SH-SY5Y (cell line): ENCODE measurements around the gene XPOT.
A peak's percentile ranks its signal among the peaks of the same experiment; 100 is the strongest.

Experiments
- GATA2 ChIP-seq: IDR thresholded peaks from 2 replicates; pipeline ENCODE4 v1.6.1; 2011; ENCODE audit warnings: mild to moderate bottlenecking, low read depth, low read length
- GATA3 ChIP-seq: IDR thresholded peaks from 2 replicates; pipeline ENCODE4 v1.6.1; 2011; ENCODE audit warnings: low read depth, mild to moderate bottlenecking, low read length, moderate library complexity

Gene XPOT

DNA sequence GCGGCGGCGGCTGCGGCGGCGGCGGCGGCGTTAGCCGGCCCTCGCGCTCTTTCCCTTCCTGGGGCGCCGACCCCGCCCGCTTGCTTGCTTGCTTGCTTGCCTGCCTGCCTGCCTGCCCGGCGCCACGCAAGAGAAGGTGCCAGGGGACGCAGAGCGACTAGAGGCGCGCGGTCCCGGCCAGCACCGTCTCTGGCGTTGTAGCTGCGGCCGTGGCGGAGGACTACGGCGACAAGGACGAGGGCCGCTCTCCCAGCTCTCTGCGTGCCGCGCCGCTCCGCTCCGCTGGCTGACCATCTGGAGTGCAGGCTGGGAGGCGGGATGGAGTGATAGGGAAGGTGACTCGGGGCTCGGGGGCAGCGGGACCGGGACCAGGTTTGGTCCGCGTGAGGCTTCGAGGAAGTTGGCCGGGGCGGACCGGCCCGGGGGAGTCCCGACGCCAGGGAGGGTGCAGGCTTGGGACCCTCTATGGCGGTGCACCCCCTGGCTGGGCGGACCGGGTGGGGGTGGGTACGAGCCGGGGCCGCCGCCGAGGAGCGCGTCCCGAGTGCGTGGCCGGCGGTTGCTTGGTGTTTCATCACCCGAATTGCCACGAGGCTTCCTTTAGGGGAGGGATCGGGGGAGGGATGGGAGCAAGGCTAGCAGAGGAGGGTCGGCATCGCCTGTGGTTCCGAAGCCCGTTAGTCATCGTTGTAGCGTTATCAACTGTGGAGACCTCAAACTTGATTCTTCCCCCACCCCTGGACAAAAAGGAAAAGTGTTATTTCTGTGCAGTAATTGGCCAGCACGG lies 471 bp downstream of the XPOT start:
- TF ChIP-seq GATA2 (no peak), GATA3 (no peak)

DNA sequence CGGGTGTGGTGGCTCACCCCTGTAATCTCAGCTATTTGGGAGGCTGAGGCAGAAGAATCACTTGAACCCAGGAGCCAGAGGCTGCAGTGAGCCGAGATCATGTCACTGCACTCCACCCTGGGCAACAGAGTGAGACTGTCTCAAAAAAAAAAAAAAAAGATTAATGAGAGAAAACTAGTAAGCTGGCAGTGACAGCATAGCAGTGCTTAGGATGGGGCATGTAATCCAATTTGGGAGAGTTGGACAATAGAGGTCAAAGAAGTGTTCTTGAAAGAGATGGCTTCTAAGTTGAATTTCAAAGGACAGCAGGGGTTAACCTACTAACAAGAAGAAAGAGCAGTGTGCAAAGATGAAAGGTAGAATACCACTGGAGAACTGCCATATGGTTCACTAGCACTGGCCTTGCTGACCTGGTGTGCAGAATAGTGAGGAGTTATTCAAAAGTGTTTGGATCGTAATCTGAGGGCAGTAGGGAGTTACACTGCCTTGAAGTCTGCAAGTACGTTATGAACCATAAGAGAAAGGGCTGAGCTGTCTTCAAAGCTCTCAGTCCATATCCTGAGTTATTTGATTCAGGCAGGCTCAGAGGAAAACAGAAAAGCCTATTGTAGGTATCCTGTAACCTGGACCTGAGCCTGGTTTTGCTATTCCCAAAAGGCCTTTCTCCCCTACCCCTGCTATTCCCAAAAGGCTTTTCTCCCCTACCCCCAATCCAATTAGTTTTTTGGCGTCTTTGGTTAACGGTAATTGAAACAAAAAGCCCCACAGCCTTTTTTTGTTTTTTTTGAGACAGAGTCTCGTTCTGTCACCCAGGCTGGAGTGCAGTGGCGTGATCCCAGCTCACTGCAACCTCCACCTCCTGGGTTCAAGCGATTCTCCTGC lies 3.4 kb downstream of the XPOT start:
- TF ChIP-seq GATA2 = no peak
- no peak for TF ChIP-seq GATA3

DNA sequence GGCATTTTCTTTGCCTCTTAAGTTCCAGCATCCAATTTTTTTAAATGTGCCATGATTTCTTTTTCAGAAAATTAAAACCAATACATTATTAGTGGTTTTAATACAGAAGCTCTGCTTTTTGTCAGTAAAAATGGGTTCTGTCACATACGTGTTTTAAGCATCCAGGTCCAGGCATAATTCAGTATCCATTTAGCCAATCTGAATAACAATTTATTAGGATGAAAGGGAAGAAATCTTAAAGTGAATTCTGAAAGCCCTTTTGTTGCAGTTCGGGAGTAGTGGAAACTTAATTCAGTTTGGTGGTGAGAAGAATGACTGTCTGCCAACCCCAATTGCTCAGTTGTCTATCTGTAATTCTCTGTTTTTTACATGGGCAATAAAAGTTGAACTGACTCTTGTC lies 7.2 kb downstream of the XPOT start:
- TF ChIP-seq GATA2 (no peak), GATA3 (no peak)

DNA sequence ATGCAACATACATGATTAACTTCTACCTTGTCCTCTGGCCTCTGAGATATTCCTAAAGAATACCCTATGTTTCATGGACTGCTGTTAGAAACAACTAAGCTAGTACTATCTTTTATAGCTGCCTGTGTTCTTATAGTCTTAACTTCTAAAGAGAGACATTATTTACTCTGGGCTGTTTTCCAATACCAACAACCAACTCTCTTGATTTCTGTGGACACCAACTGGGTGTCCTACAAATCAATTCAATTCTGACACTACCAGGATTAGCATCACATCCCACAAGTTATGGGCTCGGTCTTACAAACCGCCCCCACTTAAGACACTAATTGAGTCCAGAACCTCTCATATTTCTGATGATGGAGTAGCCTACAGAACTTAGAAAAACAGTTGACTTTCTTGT lies 8.3 kb downstream of the XPOT start:
- TF ChIP-seq GATA2 (no peak), GATA3 (no peak)

DNA sequence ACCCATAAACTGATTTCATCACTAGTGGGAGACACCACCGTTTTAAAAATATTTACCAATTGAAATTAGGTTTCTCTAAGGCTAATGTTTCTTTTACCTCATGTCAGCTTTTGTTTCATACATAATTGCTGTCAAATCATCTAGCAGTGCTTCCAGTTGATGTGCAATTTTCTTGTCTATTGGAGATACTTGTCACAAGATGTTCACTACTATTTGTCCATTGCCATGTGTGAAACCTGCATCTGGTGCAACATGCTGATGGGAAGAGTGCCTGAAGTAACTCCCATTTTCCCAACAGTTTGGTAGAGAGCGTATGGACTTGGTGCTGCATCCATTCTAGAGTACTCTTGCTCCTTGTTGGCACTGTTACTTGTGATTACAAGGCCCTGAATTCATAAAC lies 9.7 kb downstream of the XPOT start:
- TF ChIP-seq GATA2 = no peak
- no peak for TF ChIP-seq GATA3

DNA sequence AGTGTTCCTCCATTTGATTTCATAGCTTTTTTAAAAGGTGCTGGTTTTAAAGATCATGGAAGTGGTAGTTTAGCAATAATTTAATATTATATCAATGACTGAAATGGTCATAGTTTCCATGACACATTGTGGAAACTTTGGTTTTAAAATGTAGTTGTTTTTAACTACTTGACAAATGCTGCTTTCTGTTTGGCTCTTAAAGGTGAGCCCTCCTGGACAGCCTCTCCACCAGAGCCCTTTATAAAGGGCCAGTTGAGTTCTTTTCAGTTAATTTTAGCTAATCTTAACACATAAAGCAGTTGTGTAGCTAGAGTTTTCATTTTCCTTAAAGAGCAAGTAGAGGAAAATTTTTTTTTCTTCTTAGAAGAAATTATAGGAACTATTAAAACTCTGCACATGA lies 14.0 kb downstream of the XPOT start:
- no peak for TF ChIP-seq GATA3
- TF ChIP-seq GATA2 = no peak

DNA sequence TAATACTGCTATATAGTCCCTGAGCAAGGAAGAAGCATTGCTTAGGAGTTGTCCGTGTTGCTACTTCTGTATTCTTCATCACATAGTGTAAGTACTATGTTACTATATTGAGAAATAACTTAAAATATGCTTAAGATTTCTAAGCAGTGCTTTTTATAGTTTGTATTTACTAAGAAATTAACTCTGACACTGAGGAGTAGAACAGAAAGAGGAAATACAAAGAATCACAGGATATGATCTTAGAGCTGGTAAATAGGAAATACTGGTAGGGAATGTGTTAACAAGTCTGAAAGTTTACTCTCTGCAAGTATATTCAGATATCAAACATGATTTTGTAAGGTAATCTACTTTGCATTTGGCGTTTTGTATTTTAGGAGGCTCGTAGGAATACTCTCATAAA lies 15.5 kb downstream of the XPOT start:
- TF ChIP-seq GATA3 (no peak), GATA2 (no peak)

DNA sequence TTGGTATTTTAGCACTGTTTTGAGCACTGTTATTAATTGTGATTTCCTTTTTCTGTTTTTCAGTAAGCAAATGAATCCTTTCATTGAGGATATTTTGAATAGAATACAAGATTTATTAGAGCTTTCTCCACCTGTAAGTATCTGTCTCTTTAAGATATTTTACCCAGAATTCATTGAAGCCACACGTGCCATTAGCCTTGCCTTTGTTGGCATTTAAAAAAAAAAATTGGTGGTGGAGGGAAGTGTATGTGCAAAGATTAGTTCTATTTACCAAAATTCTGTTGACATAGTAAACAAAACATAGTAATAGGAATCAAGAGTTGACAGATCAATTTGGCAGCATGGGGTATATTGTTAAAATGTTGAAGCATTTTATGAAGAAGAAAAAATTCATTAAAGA lies 23.8 kb downstream of the XPOT start:
- TF ChIP-seq GATA2 (no peak), GATA3 (no peak)

GRCh38 chr12:64428956-64429355 lies 24.8 kb downstream of the XPOT start:
- TF ChIP-seq GATA2 (no peak), GATA3 (no peak)

- TF ChIP-seq GATA3 (no peak), GATA2 (no peak)
These were observed 26.7 kb downstream of the XPOT start for GRCh38 chr12:64430886-64431285.

GRCh38 chr12:64431791-64432190 lies 27.6 kb downstream of the XPOT start:
- TF ChIP-seq GATA2 (no peak), GATA3 (no peak)

GRCh38 chr12:64433915-64434314 lies 29.7 kb downstream of the XPOT start:
- TF ChIP-seq GATA3 (no peak), GATA2 (no peak)

GRCh38 chr12:64440100-64440499 lies 35.9 kb downstream of the XPOT start:
- TF ChIP-seq GATA2 (no peak), GATA3 (no peak)

- TF ChIP-seq GATA2 = no peak
- no peak for TF ChIP-seq GATA3
These were observed 41.3 kb downstream of the XPOT start for GRCh38 chr12:64445490-64445889.

DNA sequence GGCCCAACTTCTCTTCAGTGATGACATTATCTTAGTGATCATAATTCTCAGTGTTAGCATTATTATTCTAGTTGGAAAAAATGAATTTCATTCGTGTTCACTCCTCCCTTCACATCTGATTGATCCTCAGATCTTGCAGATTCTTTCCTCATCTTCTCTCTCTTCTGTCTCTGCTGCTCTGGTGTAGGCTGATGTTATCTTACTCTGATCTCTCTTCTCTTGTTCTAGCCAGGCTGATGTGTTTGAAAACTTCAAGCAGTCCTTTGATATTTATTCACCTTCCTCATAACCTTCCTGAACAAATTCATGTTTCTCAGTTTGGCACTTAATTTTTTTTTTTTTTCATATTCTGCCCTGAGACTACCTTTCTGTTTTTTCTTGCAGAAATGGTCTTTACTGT lies 42.1 kb downstream of the XPOT start:
- TF ChIP-seq GATA3 (no peak), GATA2 (peak; percentile 29; the same call in 1 of the 2 replicates)
